IMR-90 (cell line): ENCODE results near the gene SIRT7. TPM values are rescaled to one million over a fixed set of nuclear protein-coding genes. Genes with fewer than 3 reads are reported as not detected.

Source experiments
- ATAC-seq: fragments of 200-7000 bp; cut with Tn5 transposase; 2 replicates; pipeline ENCODE4 v1.9.1; 2020; ENCODE audit warnings: low read depth, mild to moderate bottlenecking, moderate library complexity
- BruUV-seq: library from RNA; stranded (reverse); fragments of 400-500 nt; replicated peaks from 2 replicates; lab custom pipeline; 2021; lab: Mats Ljungman, UMichigan
- CTCF ChIA-PET: fragments of 300-600 bp; formaldehyde crosslinking; extraction: SDS; loops from one replicate; lab custom pipeline; 2021; ENCODE audit warnings: antibody characterized with exemption; lab: Yijun Ruan, JAX
- POLR2A ChIA-PET: fragments of 300-600 bp; sonication (Branson Sonifier 250); formaldehyde crosslinking; loops from one replicate; lab custom pipeline; 2022; ENCODE audit warnings: antibody characterized with exemption; ENCODE audit not compliant: unreplicated experiment; lab: Charles Lee
- DNase-seq: peaks from one replicate; pipeline ENCODE4 v3.0.0; 2013
- H2AFZ ChIP-seq: replicated peaks from 2 replicates; pipeline ENCODE3; 2013; ENCODE audit warnings: low read length, mild to moderate bottlenecking; ENCODE audit not compliant: poor library complexity
- H2AK5ac ChIP-seq: 2 replicates; pipeline ENCODE4 v1.6.1; 2013; ENCODE audit warnings: low read depth, low read length, inconsistent platforms
- H2AK9ac ChIP-seq: replicated peaks from 2 replicates; pipeline ENCODE3; 2013; ENCODE audit warnings: mild to moderate bottlenecking, low read depth, low read length, moderate library complexity; ENCODE audit not compliant: poor library complexity
- H2BK120ac ChIP-seq: 2 replicates; pipeline ENCODE4 v1.6.1; 2013; ENCODE audit warnings: low read depth, low read length, inconsistent platforms
- H2BK15ac ChIP-seq: 3 replicates; pipeline ENCODE4 v1.6.1; 2013; ENCODE audit warnings: low read depth, low read length, inconsistent platforms
- H2BK20ac ChIP-seq: 2 replicates; pipeline ENCODE4 v1.6.1; 2013; ENCODE audit warnings: low read depth, mild to moderate bottlenecking, inconsistent platforms, low read length, moderate library complexity
- H2BK5ac ChIP-seq: 2 replicates; pipeline ENCODE4 v1.6.1; 2013; ENCODE audit warnings: mild to moderate bottlenecking, low read depth, low read length, inconsistent platforms; ENCODE audit not compliant: poor library complexity, severe bottlenecking
- H3K14ac ChIP-seq: replicated peaks from 2 replicates; pipeline ENCODE4 v1.6.1; 2013; ENCODE audit warnings: low read depth, low read length, inconsistent platforms
- H3K18ac ChIP-seq: 2 replicates; pipeline ENCODE4 v1.6.1; 2013; ENCODE audit warnings: low read depth, low read length, control low read depth
- H3K23ac ChIP-seq: 2 replicates; pipeline ENCODE4 v1.6.1; 2013; ENCODE audit warnings: low read depth, low read length, inconsistent platforms
- H3K27ac ChIP-seq: 2 replicates; pipeline ENCODE4 v1.5.1; 2013; ENCODE audit warnings: mild to moderate bottlenecking, control low read depth, low read length; ENCODE audit not compliant: insufficient read depth
- H3K27me3 ChIP-seq: 2 replicates; pipeline ENCODE4 v1.6.1; 2013; ENCODE audit warnings: low read length; ENCODE audit not compliant: control insufficient read depth, insufficient read depth
- H3K36me3 ChIP-seq: 2 replicates; pipeline ENCODE4 v1.6.1; 2013; ENCODE audit warnings: low read length, mixed read lengths; ENCODE audit not compliant: control insufficient read depth, insufficient read depth
- H3K4ac ChIP-seq: 2 replicates; pipeline ENCODE4 v1.6.1; 2013; ENCODE audit warnings: low read depth, low read length, inconsistent platforms
- H3K4me1 ChIP-seq: 2 replicates; pipeline ENCODE4 v1.6.1; 2013; ENCODE audit warnings: low read length, mixed read lengths; ENCODE audit not compliant: control insufficient read depth, insufficient read depth
- H3K4me2 ChIP-seq: 2 replicates; pipeline ENCODE4 v1.6.1; 2013; ENCODE audit warnings: low read depth, mild to moderate bottlenecking, control low read depth, low read length, moderate library complexity
- H3K4me3 ChIP-seq: 2 replicates; pipeline ENCODE4 v1.5.1; 2013; ENCODE audit warnings: low read depth, mild to moderate bottlenecking, control low read depth, low read length, moderate library complexity; ENCODE audit not compliant: insufficient read depth
- H3K56ac ChIP-seq: 2 replicates; pipeline ENCODE4 v1.6.1; 2013; ENCODE audit warnings: low read length, inconsistent platforms; ENCODE audit not compliant: insufficient read depth; ENCODE audit errors: extremely low read depth
- H3K79me1 ChIP-seq, 2 experiments: 2 replicates each; pipeline ENCODE4 v1.6.1; 2013; ENCODE audit warnings: low read length in 2 of 2, inconsistent platforms in 1 of 2, low read depth in 1 of 2
- H3K9ac ChIP-seq: 2 replicates; pipeline ENCODE4 v1.6.1; 2013; ENCODE audit warnings: low read depth, low read length, control low read depth
- H3K9me1 ChIP-seq: 2 replicates; pipeline ENCODE4 v1.6.1; 2013; ENCODE audit warnings: low read length, inconsistent platforms; ENCODE audit not compliant: insufficient read depth
- H3K9me3 ChIP-seq: 2 replicates; pipeline ENCODE4 v1.6.1; 2013; ENCODE audit warnings: low read length; ENCODE audit not compliant: control insufficient read depth, insufficient read depth
- H4K20me1 ChIP-seq: 2 replicates; pipeline ENCODE4 v1.6.1; 2013; ENCODE audit warnings: low read length, inconsistent platforms; ENCODE audit not compliant: insufficient read depth
- H4K5ac ChIP-seq: 2 replicates; pipeline ENCODE4 v1.6.1; 2013; ENCODE audit warnings: mild to moderate bottlenecking, low read depth, low read length, control low read depth
- H4K8ac ChIP-seq, 2 experiments: 2 replicates each; pipeline ENCODE4 v1.6.1; 2013; ENCODE audit warnings: low read depth in 2 of 2, low read length in 2 of 2, control low read depth in 1 of 2, inconsistent platforms in 1 of 2
- H4K91ac ChIP-seq: 2 replicates; pipeline ENCODE4 v1.6.1; 2013; ENCODE audit warnings: low read depth, low read length, inconsistent platforms; ENCODE audit not compliant: insufficient read depth
- BHLHE40 ChIP-seq: fragments of 150-350 bp; IDR thresholded peaks from 2 replicates; pipeline ENCODE4 v1.6.1; 2016; ENCODE audit warnings: mild to moderate bottlenecking, low read depth, low read length
- MAFK ChIP-seq: IDR thresholded peaks from 2 replicates; pipeline ENCODE4 v1.6.1; 2012; ENCODE audit warnings: low read depth, low read length, improper control_type of control experiment
- MAZ ChIP-seq: IDR thresholded peaks from 2 replicates; pipeline ENCODE4 v1.6.1; 2012; ENCODE audit warnings: low read depth, mild to moderate bottlenecking, low read length, improper control_type of control experiment, moderate library complexity, borderline replicate concordance
- MXI1 ChIP-seq: IDR thresholded peaks from 2 replicates; pipeline ENCODE4 v1.6.1; 2012; ENCODE audit warnings: low read depth, mild to moderate bottlenecking, low read length, moderate library complexity, borderline replicate concordance
- POLR2A ChIP-seq: IDR thresholded peaks from 2 replicates; pipeline ENCODE4 v1.6.1; 2012; ENCODE audit warnings: mild to moderate bottlenecking, low read depth, low read length
- USF2 ChIP-seq: fragments of 150-350 bp; IDR thresholded peaks from 2 replicates; pipeline ENCODE4 v1.6.1; 2017; ENCODE audit warnings: mild to moderate bottlenecking, antibody characterized with exemption, low read length, low read depth
- WGBS, 2 experiments: methylation state at CpG; one replicate each; pipeline versions ENCODE4 v1.1.5 to v1.1.7; 2013; ENCODE audit warnings: missing lambda C conversion rate in 2 of 2; ENCODE audit not compliant: insufficient read length in 1 of 2; ENCODE audit errors: extremely low coverage in 2 of 2; 5-methylcytosine and 5-hydroxymethylcytosine counted together
- dilution Hi-C: fragments of 300-500 bp; cut with HindIII; formaldehyde crosslinking; loops from one replicate; pipeline ENCODE4 v1.14.3; 2018; ENCODE audit warnings: low sequenced_read_pairs; ENCODE audit not compliant: unreplicated experiment
- in situ Hi-C: fragments of 300-500 bp; cut with MboI; formaldehyde crosslinking; loops from 3 replicates; pipeline ENCODE4 v1.14.3; 2019; ENCODE audit warnings: low sequenced_read_pairs, inconsistent platforms, mixed read lengths
- intact Hi-C: fragments of 100-400 bp; cut with micrococcal nuclease; formaldehyde crosslinking; loops from 2 replicates; pipeline ENCODE4 v1.10.0; 2022
- polyA plus RNA-seq, 3 experiments: library from polyadenylated mRNA; depleted of rRNA; stranded (reverse); fragments of >200 nt; gene quantifications; 2 replicates each; pipeline ENCODE4 v1.2.3, GENCODE V29; 2012; ENCODE audit warnings: low replicate concordance in 1 of 3
- total RNA-seq: library from RNA; depleted of rRNA; stranded (reverse); fragments of >200 nt; gene quantifications from 2 replicates; pipeline ENCODE4 v1.2.3, GENCODE V29; 2012

Gene SIRT7
- total and polyA plus RNA-seq, 2 of the 4 experiments (the other 2 are of a cell fraction) = 14.5 to 19.8 TPM

GRCh38 chr17:81926451-81927151 lies 8.6 kb upstream of the SIRT7 start (continued):
- TF ChIP-seq MXI1 = peak; percentile 41; the same call in 1 of the 2 replicates
- TF ChIP-seq POLR2A = peak; percentile 71; the same call in 1 of the 2 replicates

DNA sequence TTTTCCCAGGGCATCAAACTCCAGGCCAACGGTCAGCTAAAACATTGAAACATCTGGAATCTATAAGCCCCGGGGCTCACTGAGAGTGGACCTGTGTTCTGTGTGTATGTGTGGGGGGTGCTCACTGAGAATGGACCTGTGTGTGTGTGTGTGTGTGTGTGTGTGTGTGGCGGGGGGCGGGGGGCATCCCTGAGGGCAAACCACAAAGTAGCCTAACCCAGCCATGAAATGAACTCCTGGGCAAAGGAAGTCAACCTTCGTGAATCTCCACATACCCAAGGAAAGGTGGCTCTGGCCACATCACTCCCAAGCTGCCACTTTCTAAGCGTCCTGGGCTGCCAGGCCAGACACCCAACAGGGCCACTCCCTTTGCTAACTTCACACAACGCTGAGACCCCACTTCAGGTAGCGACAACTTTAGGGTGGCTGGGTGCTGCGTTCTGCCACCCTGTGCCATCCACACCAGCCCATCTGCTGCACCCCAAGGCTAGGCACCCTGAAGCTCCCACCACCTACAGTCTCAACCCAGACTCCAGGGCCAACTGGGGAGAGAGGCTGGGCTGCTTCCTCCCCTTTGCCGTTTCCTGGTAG lies 8.0 kb upstream of the SIRT7 start:
- H3K14ac ChIP-seq = peak overlapping the region; percentile 64
- H3K4me3 ChIP-seq = peak overlapping the region; percentile 65
- peaks cover 51% of the 10 kb centered on the region for H4K20me1 ChIP-seq
- TF ChIP-seq MAFK = no peak
- no peak for TF ChIP-seq MAZ
- TF ChIP-seq USF2 = no peak
- TF ChIP-seq MXI1 = no peak
- no peak for TF ChIP-seq BHLHE40
- no peak overlapping the region; the same call in 1 of the 2 replicates for H3K18ac ChIP-seq
- H2AK5ac ChIP-seq = peak overlapping the region; percentile 97
- peak overlapping the region; percentile 92 for H3K4ac ChIP-seq
- H4K91ac ChIP-seq = peak overlapping the region; percentile 77
- peaks cover 37% of the 10 kb centered on the region for H3K4me1 ChIP-seq
- H3K23ac ChIP-seq = peak overlapping the region; percentile 89
- H4K5ac ChIP-seq = peak overlapping the region; percentile 21; the same call in 1 of the 2 replicates
- H2BK15ac ChIP-seq = no peak overlapping the region
- in situ Hi-C loops (no loop called here), dilution Hi-C loops (no loop called here), intact Hi-C loops (no loop called here)
- DNase-seq (no peak), ATAC-seq (no peak)
- peaks cover 21% of the 10 kb centered on the region for H3K9me1 ChIP-seq
- H2AFZ ChIP-seq = peak overlapping the region; percentile 71
- peaks cover 13% of the 10 kb centered on the region; the same call in 1 of the 2 replicates for H3K36me3 ChIP-seq
- peaks cover 17 to 58% of the 10 kb centered on the region in 2 experiments; a peak in 3 of 4 replicates for H3K79me1 ChIP-seq
- H3K27ac ChIP-seq = peak overlapping the region; percentile 79
- no peak overlapping the region for H3K56ac ChIP-seq
- H2BK120ac ChIP-seq = peak overlapping the region; percentile 37; the same call in 1 of the 2 replicates
- H3K4me2 ChIP-seq = peak overlapping the region; percentile 89
- BruUV-seq = no TSS peak
- H3K9me3 ChIP-seq = no peaks in the 10 kb centered on the region
- H2BK20ac ChIP-seq = no peak overlapping the region
- peak overlapping the region; percentile 97 for H2AK9ac ChIP-seq
- POLR2A ChIA-PET = no interaction called here
- H2BK5ac ChIP-seq = peak overlapping the region; percentile 40
- H4K8ac ChIP-seq = peak overlapping the region in 1 of 2 experiments; percentile 51; a peak in 1 of 4 replicates
- no peaks in the 10 kb centered on the region for H3K27me3 ChIP-seq
- CTCF ChIA-PET = no interaction called here
- peak overlapping the region; percentile 66 for H3K9ac ChIP-seq
- 86% methylated on average over 4 of the region's 10 CpGs; no CpG with 5 or more reads in 1 of the 2 experiments for WGBS, 2 experiments
